GM19099 (cell line): ENCODE data around the gene RRM2.

Experiments
- POLR2A ChIP-seq: IDR thresholded peaks from 3 replicates; pipeline ENCODE4 v1.6.1; 2011; ENCODE audit warnings: low read depth; ENCODE audit not compliant: insufficient read length; ENCODE audit errors: extremely low read depth

The RRM2 gene

DNA sequence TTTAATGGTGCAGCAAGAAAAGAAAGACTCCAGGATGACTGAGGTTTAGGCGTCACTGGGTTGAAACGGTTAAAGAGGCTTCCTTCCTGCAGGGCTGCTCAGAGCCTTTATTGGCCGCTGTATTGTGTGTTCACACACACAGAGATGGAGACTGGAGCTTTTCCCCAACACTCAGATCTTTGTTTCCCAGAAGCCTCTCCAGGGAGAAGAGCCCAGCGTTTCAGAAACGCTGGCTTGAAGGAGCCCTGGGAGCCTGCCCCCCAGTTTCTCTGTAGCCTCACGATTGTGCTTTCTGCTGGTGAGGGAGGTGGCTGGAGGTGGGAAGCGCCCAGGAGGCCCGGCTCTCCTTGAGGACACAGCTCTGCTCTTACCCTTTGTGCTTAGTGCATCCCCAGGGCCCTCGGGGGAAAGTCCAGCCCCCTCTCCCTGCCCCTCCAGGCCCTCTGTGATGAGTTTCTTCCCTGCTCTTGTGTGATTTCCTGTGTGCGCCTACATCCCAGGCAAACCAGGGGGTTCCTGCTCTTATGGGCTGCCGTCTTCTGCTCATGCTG lies 37.1 kb downstream of the RRM2 start:
- TF ChIP-seq POLR2A, result no peak

DNA sequence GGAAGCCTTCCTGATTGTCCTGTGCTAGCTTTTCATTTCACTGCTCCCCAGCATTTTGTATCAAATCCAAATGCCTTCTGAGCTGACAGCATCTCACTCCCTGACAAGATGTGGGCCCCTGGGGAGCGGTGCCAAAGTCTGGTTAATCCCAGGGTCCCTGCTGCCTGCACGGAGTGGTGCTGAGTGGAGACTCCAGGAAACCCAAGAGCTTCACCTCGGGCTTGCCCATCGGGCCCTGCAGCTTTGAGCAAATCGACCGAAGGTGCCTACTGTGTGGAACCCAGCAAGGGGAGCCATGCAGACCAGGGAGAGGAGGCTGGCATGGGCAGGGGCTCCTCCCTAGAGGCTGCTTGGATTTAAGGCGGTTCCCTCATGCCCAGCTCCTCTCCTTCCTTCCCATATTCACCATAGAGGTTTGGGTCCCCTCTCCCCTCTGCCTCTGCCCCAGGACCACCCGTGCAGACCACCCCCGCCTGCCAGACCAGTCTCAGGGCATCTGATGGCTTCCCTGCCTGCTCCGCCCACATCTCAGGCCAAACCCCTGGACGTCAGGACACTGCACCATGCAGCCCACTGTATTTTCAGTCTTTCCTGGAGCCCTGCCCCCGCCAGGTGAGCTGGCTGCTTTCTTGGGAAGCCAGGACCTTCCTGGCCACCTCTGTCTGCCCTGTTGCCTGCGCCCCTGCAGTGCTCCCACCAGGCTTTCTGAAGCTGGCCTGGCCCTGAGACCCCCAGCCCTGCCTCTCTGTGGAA lies 37.8 kb downstream of the RRM2 start:
- no peak for TF ChIP-seq POLR2A

DNA sequence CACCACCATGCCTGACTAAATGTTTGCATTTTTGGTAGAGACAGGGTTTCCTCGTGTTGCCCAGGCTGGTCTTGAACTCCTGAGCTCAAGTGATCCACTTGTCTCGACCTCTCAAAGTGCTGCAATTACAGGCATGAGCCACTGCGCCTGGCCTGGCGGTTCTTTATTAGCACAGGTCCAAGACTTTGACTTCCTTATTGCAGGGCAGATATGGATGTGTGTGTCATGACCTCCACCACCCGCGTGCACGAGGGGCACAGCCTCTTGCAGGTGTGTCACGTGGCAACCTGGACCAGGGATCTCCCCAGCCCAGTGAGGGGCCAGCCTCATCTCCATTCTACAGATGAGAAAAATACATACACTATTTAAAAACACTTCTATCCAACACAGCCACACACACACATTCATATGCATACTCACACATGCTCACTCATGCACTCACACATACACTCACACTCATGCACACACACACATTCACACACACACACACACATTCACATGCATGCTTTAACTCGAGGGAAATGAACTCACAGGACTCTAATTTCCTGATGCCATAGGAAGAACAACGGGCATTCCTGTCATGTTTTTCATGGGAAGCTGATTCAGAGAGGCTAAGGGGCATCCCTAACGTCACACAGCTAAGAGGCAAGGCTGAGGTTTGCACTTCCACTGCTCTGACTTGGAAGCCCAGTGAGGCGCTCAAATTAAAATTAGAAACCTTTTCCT lies 38.8 kb downstream of the RRM2 start:
- TF ChIP-seq POLR2A, result no peak

DNA sequence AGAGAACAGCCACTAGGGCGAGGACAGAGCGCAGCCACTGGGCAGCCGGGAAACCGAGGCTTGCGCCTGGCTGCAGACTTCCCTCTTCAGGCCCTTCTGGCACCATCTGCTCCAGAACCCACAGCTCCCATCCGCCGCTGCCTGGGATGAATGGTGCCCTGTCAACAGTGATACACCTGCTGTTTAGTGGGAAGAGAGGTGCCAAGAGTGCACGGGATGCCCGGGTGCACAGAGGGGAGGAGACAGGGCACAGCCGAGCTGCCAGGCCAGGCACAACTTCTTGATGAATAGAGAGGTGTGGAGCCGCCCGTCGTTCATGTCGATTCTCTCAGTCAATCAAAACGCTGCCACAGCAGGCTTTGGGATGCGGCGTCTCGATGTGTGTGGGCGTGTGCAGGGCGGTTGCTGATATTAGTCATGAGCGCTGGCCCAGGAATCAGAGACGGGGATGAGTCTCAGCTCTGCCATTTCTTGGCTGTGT lies 39.5 kb downstream of the RRM2 start:
- no peak for TF ChIP-seq POLR2A

DNA sequence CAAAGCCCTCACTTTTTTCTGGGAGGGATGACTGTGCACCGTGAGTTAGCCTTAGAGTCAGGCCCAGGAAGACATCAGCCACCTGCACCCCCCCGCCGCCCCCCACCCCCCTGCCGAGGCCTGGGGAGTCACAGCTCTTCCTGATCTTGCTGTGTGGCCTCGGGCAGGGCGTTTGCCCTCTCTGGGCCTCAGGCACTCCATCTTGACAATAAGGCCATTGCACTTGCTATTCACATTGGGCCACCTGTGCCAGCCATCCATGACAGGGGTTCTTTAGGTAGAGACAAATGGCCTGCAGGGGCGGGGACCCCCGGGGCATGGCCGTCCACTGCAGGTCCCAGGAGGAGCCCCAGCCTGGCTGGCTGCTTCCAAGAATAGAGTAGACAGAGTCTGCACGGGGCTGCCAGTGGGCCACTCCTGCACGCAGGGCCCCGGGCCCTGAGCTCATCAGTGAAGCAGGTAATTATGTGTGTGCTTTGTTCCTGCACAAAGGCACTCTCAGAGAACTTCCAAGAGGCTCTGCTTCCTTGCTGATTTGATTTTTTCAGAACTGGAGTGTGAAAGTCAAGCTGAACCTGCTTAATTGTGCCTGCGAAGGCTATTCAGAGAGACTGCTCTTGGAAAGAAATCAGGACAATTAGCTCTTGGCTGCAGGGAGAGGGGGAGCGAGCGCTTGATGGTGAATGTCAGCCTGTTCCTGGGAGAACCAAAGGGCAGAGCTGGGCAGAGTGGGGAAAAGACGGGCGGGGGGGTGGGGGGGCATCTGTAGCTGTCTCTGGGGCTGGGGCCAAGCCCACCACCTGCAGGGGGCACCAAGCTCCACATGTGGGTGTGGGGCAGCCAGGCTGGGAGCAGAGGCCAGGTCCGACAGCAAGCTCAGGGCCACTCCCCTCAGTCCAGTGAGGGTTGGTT lies 40.3 kb downstream of the RRM2 start:
- TF ChIP-seq POLR2A, result no peak

DNA sequence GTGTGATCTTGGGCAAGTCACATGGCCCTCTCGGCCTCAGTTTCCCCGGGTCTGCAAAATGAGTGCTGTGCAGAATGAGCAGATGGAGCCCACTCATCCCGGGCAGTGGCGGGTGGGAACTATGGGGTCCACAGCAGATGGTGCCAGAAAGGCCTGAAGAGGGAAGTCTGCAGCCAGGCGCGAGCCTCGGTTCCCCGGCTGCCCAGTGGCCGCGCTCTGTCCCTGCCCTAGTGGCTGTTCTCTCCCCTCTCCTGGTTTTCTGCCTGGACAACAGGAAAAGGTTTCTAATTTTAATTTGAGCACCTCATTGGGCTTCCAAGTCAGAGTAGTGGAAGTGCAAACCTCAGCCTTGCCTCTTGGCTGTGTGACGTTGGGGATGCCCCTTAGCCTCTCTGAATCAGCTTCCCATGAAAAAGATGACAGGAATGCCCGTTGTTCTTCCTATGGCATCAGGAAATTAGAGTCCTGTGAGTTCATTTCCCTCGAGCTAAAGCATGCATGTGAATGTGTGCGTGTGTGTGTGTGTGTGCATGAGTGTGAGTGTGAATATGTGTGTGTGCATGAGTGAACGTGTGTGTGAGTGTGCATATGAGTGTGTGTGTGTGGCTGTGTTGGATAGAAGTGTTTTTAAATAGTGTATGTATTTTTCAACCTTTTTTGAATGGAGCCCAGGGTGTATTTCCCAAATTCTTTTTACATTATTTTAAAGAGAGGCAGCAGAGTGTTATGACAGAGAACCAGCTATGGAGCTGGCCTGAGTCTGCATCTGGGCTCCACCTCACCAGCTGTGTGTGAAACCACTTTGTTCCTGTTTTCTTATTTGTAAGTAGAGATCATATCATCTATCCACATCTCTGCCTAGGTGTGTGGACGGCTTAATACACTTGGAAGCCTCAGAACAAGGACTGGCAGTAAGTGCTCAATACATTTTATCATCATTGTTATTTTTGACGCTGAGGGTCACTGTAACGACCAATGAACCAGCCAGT lies 41.3 kb downstream of the RRM2 start:
- no peak for TF ChIP-seq POLR2A

DNA sequence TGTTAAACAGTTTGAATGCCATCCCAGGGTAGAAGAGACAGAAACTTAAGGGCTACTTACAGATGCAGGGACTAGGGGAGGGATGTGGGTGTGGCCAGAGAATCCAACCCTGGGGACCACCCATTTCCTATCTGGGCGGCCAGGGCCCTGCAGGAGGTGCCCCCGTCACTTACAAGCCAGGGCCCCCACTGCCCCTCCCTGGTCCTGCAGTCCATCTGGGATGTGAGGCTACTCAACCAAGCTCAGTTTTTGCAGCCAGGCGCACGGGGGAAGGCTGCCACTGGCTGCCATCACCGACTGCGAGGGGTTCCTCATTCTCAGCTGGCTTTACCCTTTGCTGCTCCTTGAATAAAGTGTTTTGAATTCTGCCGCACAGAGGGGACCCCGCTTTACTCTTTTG lies 42.1 kb downstream of the RRM2 start:
- TF ChIP-seq POLR2A, result no peak

DNA sequence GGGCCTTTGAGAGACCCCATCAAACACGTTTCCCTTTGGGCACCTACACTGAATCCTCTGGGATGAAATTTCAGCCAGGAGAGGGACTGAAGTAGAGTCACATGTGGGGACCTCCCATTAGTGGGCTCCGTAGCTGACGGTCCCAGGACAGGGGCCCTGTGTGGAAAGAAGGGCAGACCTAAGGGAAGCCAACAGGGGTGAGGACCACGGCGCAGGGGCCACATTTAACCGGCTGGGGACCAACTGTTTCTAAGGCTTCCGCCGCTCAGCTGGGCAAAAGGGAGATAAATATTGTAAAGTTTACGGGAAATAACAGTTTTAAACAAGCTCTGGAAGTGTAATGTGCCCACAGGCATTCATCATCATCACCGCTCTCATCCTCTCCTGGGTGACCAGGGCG lies 42.7 kb downstream of the RRM2 start:
- no peak for TF ChIP-seq POLR2A

DNA sequence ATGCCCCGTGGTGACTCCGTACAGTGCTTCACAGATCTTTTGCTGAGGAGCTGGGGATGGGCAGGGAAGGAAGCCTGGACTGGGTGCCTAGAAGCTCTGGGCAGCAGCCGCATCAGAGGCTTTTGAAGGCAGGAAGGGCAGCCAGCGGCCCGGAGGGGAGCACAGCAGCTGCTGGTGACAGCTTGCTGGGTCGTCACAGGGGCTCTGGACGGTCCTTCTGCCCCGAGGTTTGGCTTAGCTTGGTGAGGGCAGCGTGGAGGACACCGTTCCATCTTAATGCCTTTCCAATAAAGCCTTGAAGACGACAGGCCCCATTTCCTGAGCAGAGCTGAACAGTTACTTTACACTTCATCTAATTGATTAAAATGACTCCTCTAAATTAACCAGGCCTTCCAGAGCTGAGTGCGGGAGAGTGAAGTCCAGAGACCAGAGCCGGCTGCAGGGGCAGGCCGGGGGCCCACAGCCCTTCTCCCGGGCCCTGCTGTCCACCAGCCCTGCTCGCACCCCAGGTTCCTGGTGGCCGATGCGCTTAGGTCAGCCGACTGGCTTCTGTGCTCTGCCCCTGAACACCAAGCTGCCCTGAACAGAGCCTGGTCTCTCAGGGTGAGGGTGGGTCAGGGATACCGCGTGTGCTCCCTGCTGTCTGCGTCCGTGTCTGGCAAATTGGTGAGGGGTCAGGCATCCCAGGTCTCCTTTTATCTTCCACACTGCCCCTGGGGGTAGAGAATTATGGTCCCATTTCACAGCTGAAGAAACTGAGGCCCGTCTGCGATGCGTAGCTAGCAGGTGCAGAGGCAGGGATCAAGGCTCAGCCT lies 43.5 kb downstream of the RRM2 start:
- no peak for TF ChIP-seq POLR2A

DNA sequence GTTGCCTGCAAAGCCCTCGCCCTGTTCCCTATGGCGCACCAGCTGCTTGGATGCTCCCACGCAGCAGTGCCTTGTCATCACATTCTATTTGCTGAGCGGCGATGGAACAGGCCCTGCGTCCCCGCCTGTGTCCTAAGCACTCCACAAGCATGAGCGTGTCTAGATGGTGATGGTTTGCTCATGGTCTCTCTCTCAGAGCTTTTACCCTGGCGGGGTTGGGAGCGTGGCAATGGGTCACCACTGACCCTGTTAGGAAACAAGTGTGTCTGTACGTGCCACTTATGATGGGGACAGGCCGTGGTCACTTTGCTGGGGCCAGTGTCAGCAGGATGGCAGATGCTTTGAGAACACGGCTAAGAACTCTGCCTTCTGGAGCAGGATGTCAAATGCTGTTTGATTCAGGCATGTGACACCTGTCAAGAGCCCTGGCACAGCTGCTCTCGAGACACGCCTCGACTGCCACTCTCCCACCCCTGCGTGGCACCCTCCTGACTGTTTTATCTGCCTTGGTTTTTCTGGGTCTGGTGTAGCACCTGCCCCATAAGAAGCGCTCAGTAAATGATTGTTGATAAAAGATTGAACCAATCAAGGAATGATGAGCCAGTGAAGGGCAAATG lies 44.2 kb downstream of the RRM2 start:
- no peak for TF ChIP-seq POLR2A

DNA sequence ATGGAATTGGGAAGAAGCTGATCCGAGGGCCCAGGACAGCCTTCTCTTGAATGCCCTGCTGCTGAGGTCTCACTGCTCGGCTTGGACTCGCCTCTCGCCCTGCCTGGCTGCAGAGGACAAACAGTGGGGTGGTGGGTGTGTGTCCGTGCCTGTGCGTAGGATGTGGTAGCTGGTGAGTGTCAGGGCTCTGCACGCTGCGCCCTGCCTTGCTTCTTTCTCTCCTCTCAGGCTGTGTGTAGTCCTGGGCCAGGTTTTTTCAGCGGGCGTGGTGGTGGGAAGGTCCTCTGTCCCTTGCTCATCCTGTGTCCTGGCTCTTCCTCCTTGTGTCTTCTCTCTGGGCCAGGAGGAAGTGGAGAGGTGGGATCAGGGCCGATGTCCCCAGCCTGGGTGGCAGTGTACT lies 44.8 kb downstream of the RRM2 start:
- no peak for TF ChIP-seq POLR2A

DNA sequence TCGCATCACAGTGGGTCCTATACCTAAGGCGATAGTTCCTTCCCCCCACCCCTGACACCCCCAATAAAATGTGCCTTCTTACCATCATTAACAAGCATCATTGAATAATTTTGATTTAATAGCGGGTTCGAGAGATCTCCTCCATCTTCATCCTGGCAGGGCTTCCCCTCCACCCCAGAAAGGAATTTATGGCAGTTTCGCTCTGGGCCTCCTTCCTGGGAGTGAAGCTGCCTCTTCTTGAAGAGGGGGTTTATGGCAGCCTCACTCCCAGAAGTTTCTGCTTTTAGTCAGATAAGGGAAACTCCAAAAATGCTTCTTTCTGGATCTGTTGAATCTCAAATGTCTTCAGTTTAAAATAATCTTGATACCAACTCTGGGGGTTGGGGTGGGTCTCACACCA lies 45.7 kb downstream of the RRM2 start:
- no peak for TF ChIP-seq POLR2A

DNA sequence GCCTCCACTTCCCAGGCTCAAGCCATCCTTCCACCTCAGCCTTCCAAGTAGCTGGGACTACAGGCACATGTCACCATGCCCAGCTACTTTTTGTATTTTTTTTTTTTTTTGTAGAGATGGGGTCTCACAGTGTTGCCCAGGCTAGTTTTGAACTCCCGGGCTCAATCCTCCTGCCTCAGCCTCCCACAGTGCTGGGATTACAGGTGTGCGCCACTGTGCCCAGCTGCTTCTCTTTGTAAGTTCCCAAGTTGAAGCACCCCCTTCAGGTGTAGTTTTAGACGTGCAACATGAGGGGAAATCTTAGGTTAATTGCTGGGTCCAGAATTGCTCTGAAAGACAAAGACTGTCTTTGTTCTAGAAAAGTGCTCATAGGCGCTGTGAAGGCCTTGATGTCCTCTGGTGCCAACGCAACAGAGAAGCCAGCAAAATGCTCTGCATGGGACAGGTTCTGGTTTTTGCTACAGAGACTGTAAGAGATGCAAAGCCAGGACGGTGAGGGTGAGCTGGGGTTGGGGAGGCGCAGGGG lies 46.6 kb downstream of the RRM2 start:
- TF ChIP-seq POLR2A, result no peak

DNA sequence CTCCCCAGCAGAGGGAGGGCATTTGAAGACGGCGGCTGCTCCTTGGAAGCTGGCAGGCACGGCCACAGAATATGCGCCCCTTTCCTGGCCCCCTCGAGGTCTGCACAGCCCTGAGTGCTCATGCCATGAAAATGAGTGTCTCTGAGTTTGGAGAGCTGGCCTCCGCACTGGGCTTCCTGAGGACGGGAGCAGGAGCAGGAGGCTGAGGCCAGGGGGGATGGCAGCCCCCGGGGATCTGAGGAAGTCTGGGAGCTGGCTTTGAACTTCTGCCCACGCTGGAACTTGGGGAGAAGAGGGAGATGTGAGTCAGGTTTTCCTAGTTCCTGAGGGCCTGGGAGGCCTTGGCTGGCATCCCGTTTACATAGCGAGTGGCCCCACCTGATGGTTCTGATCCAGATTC lies 47.0 kb downstream of the RRM2 start:
- TF ChIP-seq POLR2A, result no peak
